GM21447 (cell line): ENCODE measurements around the gene SGMS1.
A peak's percentile ranks its signal among the peaks of the same experiment; 100 is the strongest.
"Not testable (repeated sequence)": the region's sequence is repeated elsewhere in the genome, so short reads cannot be mapped to it uniquely, and the experiment has no call there.

Experiments
- ATAC-seq: cut with Tn5 transposase; IDR thresholded peaks from one replicate; pipeline ENCODE4 v1.9.1; 2021; ENCODE audit not compliant: unreplicated experiment

The SGMS1 gene

DNA sequence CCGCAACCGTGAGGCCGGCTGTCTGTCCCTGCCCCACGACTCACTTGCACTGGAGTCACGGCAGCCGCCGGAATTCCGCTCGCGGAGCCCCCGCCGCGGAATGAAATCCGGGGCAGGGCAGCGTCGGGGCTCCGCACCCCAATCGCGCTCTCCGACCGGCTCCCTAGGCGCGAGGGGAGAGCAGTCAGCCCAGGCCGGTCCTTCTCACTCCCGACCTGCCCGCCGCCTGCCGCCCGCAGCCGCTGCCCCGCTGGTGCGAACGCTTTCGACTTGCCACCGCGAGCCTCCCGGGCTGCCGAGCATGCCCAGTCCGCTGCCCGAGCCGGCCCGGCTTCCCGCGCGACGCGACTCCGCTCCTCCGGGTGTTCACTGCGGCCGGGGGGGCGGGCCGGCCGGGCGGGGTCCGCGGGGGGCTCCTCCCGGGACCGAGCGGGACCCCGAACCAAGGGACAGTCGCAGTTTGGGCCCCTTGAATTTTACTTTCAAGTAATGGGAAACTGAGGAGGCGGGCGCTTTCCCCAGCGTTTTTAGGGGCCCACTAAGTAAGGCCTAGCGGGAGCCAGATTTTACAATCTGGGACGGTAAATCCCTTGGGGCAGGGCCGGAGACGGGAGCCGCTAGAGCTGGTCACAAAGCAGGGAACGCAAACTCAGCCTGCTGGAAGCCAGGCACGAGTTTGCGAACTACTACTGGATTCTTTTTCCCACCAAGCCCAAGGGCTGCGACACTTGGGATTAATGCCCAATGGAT, at the start of gene SGMS1:
Gene SGMS1, minus strand, starts transcription at position 294 of the 750 bp plus-strand sequence. CDS start 279,842 bp downstream, outside the sequence.
- ATAC-seq, result peak; percentile 24

DNA sequence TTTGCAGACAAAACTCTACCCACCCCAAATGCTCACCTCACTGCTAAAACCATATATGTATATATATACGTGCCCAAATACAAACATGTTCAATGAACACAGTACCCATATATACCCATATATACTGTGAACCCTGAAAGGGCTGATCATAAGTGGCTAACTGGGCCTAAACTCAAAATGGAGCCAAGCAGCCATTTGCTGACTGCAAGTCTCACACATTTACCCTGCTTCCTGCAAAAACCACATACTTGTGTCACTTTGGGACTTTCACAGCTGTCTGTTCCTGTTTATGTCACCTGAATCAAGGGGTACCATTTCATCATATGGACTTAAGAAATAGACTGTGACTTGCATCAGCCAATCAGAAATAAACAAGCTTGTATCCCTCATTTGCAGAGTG, 48.4 kb upstream of the SGMS1 start:
- ATAC-seq, result not testable (repeated sequence)

DNA sequence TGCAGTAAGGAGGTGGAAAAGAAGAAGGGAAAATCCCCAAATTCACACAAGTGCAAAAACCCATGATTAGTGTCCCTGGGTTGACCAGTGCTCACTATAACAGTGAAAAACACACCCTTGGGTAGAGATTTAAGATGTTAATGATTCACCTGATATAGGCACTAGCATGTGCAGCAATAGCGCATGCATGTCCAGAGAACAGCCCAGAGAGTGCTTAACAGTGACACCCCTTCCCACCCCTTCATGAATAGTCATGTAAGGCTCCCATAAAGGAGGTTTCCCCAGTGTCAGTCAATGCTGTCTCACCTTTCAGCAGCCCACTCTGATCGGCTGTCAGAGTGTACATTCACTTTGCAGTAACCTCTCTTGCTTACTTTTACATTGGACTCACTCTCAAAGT, 47.9 kb upstream of the SGMS1 start:
- not testable (repeated sequence) for ATAC-seq

DNA sequence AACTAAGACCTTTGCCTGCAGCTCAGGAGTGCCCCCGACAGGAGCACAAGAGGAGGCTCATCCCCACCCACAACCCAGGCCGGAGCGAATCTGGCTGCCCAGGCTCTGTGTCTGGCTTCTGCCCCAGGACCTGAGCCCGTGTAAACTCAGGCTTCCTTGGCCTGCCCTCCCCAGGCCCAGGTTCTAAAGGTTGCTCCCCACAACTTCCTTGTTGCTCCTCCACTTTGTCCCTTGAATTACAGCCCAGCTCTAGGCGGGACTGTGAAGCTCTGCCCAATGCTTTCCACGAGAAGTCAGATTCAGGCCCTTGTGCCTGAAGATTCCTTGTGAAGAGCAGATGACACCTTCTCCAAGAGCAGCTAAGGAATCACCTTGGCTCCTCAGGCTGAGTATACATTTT, 46.2 kb upstream of the SGMS1 start:
- not testable (repeated sequence) for ATAC-seq

DNA sequence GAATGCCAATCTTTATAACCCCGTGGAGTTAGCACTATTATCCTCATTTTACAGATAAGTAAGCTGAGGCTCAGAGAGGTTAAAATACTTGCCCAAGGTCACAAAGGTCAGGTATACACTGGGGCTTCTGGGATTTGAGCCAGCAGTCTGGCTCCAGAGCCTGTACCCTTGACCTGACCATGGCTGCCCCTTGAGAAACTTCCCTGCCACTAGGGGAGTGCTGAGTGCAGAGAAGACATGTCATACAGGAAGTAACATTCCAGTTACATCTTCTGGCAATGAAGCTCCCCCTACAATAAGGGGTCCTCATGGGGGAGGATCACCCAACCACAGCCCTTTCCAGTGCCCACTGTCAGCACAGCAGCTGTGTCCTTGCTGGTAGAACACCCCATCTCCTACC, 43.6 kb upstream of the SGMS1 start:
- ATAC-seq, result not testable (repeated sequence)

DNA sequence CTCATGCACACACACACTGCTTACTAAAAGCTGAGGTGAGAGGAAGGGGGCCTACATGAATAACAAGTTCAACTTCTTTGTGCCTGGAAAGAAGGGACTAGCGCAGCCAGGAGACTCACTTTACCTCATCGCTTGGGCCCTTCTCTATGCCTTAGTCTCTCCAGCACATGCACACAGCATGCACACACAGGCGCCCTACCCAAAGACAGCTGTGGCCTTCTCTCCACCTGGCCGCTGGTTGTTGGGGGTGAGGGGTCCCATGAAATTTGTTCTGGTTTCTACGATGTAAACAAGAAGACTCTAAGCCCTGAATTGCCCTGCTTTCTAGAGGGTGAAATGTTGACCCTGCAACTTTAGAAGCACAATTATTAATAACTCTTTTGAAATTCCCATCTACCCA, 38.7 kb upstream of the SGMS1 start:
- not testable (repeated sequence) for ATAC-seq

DNA sequence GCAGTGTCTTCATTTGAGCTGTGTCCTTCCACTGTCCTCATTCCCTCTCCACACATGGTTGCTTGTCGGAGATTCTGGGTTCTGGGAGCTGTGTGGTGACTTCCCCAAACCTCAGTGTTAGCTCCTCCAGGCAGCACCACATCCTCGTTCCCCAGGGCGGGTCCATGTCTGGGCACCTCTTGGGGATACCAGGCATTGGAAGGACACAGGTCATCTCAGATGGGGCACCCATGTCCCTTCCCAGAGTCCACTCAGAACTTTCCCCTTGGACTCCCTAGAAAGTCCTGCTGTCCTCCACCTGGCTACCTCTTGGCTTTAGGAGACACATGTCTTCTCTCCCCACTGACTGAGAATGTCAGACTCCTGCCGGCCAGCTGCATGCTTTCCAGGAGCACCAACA, 37.8 kb upstream of the SGMS1 start:
- ATAC-seq, result not testable (repeated sequence)

DNA sequence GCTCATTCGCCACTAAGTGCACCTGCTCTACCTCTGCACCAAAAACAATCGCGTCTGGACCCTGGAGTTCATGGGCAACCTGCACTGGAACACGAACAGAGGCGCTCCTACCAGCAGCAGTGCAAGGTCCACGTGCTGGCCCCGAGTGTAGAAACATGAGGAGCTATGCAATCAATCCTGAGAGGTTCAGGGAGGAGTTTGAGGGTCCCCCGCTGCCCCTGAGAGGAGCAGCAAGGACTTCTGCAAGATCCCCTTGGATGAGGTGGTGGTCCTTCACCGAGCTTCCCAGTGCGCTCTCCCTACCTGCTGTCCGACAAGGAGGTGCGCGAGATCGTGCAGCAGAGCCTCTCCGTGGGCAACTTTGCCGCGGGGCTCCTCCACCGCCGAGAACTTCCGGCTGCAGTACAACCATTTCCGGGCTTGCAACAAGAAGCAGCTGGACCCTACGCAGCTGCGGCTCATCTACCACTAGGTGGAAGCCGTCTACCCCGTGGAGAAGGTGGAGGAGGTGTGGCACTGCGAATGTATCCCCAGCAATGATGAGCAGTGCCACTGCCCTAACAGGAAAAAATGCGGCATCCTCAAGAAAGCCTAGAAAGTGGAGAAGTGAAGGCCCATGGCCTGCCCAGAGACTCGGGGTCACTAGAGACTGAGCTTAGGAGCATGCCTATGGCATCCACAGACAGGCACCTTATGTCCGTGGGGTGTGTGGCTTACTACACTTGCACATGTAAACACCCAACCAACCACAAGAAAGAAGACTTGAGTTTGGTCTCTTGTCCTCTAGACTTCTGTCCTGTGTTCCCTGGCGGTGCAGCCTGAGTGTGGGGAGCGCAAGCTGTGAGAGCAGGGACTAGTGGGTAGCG, 36.3 kb upstream of the SGMS1 start:
- ATAC-seq, result peak; percentile 93

DNA sequence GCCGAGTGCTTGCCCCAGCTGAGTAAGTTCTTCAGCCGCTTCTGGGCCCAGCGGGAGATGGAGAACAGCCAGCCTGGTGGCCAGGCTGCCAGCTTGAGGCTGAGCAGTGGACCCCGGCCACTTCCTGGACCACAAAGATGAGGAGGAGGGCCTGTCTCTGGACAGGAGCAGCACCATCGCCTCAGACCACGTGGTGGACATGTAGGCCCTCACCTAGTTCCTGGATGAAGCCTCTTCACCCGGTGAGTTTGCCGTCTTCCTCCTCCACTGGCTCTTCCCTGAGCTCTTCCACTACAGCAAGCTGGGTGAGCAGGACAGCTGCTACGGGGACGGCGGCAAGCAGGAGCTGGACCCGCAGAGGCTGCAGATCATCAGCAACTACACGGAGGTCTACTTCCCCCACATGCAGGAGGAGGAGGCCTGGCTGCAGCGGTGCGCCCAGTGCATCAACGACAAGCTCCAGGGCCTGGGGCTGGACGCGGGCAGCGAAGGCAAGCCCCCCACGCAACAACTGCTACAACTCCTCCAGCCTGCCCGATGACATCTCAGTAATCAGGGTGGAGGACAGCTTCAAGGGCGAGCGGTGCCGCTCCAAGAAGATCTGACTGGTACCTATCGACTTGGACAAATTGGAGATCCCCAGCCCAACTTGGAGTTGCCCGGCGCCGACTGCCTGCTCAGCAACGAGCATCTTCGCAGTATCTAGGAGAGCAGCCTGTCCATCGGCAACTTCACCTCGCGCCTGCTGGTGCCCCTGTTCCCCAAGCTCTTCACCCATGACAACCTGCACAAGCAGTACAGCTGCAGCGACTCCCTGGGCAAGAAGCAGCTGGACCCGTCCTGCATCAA, 35.5 kb upstream of the SGMS1 start:
- ATAC-seq, result not testable (repeated sequence)

DNA sequence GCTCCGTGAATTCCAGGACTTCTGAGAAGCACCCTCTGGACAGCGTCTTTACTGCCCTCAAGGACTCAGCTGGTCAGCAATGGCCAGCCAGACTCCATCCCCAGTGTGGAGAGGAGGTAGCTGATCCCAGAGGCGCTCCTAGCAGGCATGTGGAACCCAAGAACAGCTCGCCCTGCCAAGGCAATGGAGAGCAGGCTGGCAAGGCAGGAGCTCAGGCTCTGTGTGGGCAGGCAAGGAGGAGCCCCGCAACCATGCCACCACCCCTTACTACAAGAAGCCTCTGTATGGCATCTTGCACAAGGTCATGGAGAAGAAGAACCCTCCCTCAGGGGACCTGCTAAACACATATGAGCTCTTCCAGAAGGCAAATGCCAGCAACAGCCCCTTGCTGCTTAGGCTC, 34.4 kb upstream of the SGMS1 start:
- ATAC-seq, result no peak

DNA sequence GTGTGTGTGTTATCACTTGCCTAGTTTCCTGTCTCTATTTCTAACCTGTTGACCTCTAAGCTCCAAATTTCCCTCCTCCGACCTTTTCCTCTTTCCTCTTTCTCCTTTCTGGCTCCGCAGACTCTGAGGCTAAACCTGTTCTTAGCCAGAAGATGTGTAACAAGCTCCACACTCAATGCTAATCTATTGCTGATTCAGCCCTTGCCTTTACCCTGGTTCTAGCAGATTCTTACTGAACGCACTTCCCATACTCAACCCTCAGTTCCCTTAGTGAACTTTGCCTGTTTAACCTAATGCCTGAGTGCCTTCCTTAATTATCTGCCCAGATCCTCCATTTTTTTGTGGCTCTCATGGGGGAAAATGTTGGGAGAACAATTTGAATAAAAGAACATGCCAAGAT, 30.0 kb upstream of the SGMS1 start:
- no peak for ATAC-seq

DNA sequence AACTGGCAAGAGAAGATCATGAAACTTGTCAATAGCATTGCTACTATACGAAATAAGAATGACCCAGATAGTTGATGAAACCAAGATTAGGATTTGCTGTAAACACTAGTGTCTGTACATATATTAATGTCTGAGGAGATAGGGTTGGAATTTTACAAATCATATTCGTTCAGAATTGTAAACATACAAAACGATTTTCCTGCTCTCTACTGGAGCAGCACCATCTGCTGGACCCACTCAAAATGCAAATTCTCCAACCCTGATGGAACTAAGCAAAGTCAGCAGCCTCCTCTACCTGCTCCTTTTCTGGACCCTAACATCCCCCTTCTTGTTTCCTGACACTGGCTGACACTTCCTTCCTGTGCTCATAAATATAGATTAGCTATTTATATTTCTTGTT, 29.4 kb upstream of the SGMS1 start:
- ATAC-seq, result no peak

DNA sequence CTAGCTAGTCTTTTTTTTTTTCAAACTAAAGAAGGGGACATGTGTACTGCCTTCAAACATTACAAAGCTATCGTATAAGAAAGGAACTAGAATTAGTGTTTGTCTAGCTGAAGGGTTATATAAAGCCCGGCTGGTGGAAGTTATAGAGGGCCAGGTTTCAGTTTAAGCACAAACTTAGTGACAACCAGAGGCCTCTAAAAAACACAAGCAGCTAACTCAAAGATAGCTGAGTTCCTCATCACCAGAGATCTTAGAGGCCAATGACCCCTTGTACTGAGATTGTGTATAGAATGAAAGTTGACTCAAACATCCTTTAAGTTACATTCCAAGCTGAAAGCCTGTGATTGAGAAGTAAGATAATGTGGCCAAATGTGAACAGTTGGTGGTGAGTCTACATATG, 28.1 kb upstream of the SGMS1 start:
- ATAC-seq, result no peak

DNA sequence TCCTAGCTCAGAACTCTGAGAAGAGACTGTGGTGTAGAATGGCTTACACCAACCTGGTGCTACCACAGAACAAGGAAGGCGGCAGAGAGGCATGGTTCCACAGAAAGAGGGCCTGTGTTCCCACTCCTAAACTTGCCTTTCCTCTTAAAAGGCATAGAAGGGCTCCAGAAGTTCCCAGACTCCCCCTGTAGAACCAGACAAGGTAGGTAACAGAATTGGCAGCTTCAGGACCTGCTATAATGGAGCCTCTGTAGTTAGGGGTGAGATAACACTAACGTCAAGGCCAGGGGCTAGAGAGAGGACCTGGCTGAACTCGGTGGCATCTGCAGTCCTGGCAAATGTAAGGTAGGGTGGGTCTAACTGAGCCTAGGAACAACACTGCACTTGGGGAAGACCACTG, 26.7 kb upstream of the SGMS1 start:
- no peak for ATAC-seq

DNA sequence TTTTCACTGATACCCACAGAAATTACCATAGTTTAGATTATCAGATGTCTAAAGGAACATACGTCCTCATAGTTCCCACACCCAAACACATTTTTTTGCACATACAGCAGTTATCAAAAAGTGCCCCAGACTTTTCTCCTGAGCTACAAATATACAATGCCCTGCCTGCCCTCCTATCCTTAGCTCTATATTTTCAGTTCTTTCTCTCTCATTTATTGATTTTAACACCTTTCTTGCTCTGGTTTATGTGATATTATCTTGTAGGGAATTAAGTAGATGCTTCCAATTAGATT, 25.1 kb upstream of the SGMS1 start:
- no peak for ATAC-seq

DNA sequence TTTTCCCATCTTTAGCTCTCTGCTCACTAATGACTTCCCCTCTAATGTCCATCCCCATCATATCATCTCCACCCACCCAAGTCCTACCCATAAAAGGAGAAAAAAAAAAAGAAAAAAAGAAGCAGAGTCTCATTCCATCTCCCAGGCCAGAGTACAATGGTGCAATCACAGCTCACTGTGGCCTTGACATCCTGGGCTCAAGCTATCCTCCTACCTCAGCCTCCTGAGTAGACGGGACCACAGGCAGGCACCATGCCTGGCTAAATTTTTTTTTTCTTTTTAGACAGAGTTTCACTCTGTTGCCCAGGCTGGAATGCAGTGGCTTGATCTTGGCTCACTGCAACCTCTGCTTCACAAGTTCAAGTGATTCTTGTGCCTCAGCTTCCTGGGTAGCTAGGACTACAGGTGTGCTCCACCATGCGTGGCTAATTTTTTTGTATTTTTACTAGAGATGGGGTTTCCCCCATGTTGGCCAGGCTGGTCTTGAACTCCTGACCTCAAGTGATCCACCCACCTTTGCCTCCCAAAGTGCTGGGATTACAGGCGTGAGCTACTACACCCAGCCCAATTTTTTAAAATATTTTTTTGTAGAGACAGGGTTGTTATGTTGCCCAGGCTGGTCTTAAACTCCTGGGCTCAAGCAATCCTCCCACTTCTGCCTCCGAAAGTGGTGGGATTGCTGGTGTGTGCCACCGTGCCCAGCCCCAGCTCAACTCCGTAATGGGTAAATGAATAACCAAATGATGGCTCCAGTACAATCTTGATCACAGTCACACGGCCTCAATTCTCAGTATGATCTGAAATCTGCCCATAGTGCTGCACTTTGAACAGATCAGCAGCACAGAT, 24.6 kb upstream of the SGMS1 start:
- ATAC-seq, result peak; percentile 84

DNA sequence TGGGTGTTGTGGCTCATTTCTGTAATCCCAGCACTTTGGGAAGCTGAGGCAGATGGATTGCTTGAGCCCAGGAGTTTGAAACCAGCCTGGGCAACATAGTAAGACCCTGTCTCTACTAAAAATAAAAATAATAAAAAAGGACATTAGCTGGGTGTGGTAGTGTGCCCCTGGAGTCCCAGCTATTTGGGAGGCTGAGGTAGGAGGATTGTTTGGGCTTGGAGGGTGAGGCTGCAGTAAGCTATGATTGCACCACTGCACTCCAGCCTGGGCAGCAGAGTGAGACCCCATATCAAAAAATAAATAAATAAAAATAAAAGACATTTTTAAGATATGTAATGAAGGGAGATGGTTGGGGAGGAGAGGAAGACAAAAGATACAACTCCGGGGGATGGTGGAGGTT, 23.6 kb upstream of the SGMS1 start:
- not testable (repeated sequence) for ATAC-seq

DNA sequence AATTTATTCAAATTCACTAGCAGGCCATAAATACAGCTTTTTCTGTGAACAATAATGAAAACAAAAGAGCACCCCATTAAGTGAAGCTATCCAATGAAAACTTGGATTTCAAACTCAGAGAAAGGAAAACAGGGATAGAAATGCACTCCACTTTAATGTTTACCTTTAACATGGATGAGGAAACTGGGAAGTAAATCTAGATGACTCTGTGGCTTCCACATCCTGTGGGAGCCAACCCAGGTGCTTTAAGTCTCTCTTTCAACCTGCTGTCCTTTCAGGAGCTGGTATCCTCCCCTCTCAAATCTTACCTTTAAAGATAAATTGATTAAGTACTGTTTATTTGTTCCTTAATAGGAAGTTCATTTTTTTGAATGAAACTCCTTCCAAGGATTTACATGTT, 21.5 kb upstream of the SGMS1 start:
- no peak for ATAC-seq

DNA sequence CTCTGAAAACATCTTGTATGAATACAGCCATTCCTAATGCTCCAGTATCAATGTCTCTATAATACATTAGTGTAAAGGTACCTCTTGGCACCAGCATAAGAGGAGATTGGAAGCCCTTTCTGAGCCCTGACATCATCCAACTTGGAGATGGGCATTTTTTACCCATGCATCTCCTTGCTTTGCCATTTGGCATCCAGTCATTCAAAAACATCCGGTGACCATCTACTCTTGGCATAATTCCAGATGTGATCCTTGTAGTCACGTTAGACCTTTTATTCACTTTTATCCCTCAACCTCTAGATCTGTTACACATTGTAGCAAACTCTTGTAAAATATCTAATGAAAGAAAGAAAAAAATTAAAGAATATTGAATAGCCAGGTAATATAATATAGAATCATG, 17.9 kb upstream of the SGMS1 start:
- ATAC-seq, result no peak

DNA sequence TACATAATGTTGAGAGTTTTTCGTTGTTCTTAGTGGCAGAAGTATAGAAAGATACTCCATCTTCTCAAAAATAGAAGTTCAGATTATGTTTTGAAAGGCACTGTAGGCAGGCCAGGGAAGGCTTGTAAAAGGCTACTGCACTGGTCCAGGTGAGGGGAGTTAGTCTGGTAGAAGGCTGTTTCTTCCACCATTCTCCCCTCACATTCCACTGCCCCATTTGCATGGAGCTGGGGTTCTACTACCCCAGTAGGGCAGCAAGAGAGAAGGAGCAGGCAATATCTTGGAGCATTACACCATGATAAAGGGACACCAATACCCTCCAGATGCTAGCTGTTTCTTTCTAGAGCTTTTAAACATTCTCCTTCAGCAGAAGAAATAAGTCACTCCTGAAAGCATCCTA, 16.5 kb upstream of the SGMS1 start:
- no peak for ATAC-seq
